Stimulated activated naive CD8-positive, alpha-beta T cell treated with anti-CD3 and anti-CD28 coated beads, Interleukin-15, Interleukin-2, amounts not matched to agents 100 ng/mL and 50 ng/mL, for 24 hours (primary cell): ENCODE results near the gene KRTAP6-2.

ENCODE experiments used
- H3K27ac Mint-ChIP-seq: one replicate; pipeline ENCODE4 v1.8.0; 2021; ENCODE audit warnings: mild to moderate bottlenecking, mixed read lengths
- H3K27me3 Mint-ChIP-seq: one replicate; pipeline ENCODE4 v1.8.0; 2021; ENCODE audit warnings: mixed read lengths
- H3K36me3 Mint-ChIP-seq: one replicate; pipeline ENCODE4 v1.8.0; 2021; ENCODE audit warnings: low read depth, mixed read lengths
- H3K4me1 Mint-ChIP-seq: one replicate; pipeline ENCODE4 v1.8.0; 2021; ENCODE audit warnings: low read depth, mixed read lengths
- H3K4me3 Mint-ChIP-seq: one replicate; pipeline ENCODE4 v1.8.0; 2021; ENCODE audit warnings: mild to moderate bottlenecking, mixed read lengths
- H3K9me3 Mint-ChIP-seq: one replicate; pipeline ENCODE4 v1.8.0; 2021; ENCODE audit warnings: mixed read lengths

KRTAP6-2 gene

GRCh38 chr21:30598802-30599201 lies at the start of gene KRTAP6-2:
Gene KRTAP6-2, minus strand, starts transcription at chr21:30598902. Its CDS starts 28 bp downstream, at chr21:30598874.
- no peaks in the 10 kb centered on the region for H3K9me3 Mint-ChIP-seq

GRCh38 chr21:30646904-30647414 lies 48.3 kb upstream of the KRTAP6-2 start:
- no peak overlapping the region for H3K27ac Mint-ChIP-seq
- H3K36me3 Mint-ChIP-seq: no peaks in the 10 kb centered on the region
- no peaks in the 10 kb centered on the region for H3K4me1 Mint-ChIP-seq
- H3K4me3 Mint-ChIP-seq: no peak overlapping the region
- peaks cover 3% of the 10 kb centered on the region for H3K27me3 Mint-ChIP-seq
- H3K9me3 Mint-ChIP-seq: peaks cover 11% of the 10 kb centered on the region

More at GRCh38 chr21:30598802-30599201, at the start of gene KRTAP6-2:
- Mint-ChIP-seq H3K4me1 (no peaks in the 10 kb centered on the region), H3K4me3 (no peak within 1 kb of the TSS), H3K27me3 (no peaks in the 10 kb centered on the region), H3K36me3 (no peaks in the 10 kb centered on the region), H3K27ac (no peak within 1 kb of the TSS)

- Mint-ChIP-seq H3K27me3 (no peaks in the 10 kb centered on the region), H3K36me3 (no peaks in the 10 kb centered on the region), H3K4me1 (no peaks in the 10 kb centered on the region), H3K27ac (no peak within 1 kb of the TSS), H3K4me3 (no peak within 1 kb of the TSS), H3K9me3 (peaks cover 9% of the 10 kb centered on the region)
These were observed 43.9 kb upstream of the KRTAP6-2 start, which contains the start of gene KRTAP20-3 for GRCh38 chr21:30642564-30642963. Gene KRTAP20-3, plus strand, starts transcription at chr21:30642864.

- no peaks in the 10 kb centered on the region for H3K36me3 Mint-ChIP-seq
- H3K27me3 Mint-ChIP-seq: no peaks in the 10 kb centered on the region
- no peak overlapping the region for H3K27ac Mint-ChIP-seq
- H3K9me3 Mint-ChIP-seq: peaks cover 4% of the 10 kb centered on the region
- no peaks in the 10 kb centered on the region for H3K4me1 Mint-ChIP-seq
- no peak overlapping the region for H3K4me3 Mint-ChIP-seq
These were observed 40.0 kb upstream of the KRTAP6-2 start for GRCh38 chr21:30638686-30639085.

GRCh38 chr21:30634906-30635305 lies 36.2 kb upstream of the KRTAP6-2 start, which contains the start of gene KRTAP20-2:
Gene KRTAP20-2, plus strand, starts transcription at chr21:30635206. Its CDS starts 58 bp downstream, at chr21:30635264.
- no peak within 1 kb of the TSS for H3K4me3 Mint-ChIP-seq
- no peaks in the 10 kb centered on the region for H3K9me3 Mint-ChIP-seq
- H3K4me1 Mint-ChIP-seq: no peaks in the 10 kb centered on the region
- no peaks in the 10 kb centered on the region for H3K36me3 Mint-ChIP-seq
- H3K27me3 Mint-ChIP-seq: no peaks in the 10 kb centered on the region
- H3K27ac Mint-ChIP-seq: no peak within 1 kb of the TSS

GRCh38 chr21:30629200-30629599 lies 30.5 kb upstream of the KRTAP6-2 start:
- H3K27ac Mint-ChIP-seq: no peak overlapping the region
- H3K36me3 Mint-ChIP-seq: no peaks in the 10 kb centered on the region
- H3K4me1 Mint-ChIP-seq: no peaks in the 10 kb centered on the region
- no peak overlapping the region for H3K4me3 Mint-ChIP-seq
- H3K9me3 Mint-ChIP-seq: peaks cover 6% of the 10 kb centered on the region
- no peaks in the 10 kb centered on the region for H3K27me3 Mint-ChIP-seq

GRCh38 chr21:30628109-30628508 lies 29.4 kb upstream of the KRTAP6-2 start:
- no peaks in the 10 kb centered on the region for H3K36me3 Mint-ChIP-seq
- H3K9me3 Mint-ChIP-seq: peaks cover 6% of the 10 kb centered on the region

GRCh38 chr21:30625449-30626165 lies 26.9 kb upstream of the KRTAP6-2 start:
- no peak overlapping the region for H3K27ac Mint-ChIP-seq
- H3K9me3 Mint-ChIP-seq: peaks cover 6% of the 10 kb centered on the region
- no peaks in the 10 kb centered on the region for H3K36me3 Mint-ChIP-seq
- H3K4me1 Mint-ChIP-seq: no peaks in the 10 kb centered on the region
- H3K27me3 Mint-ChIP-seq: no peaks in the 10 kb centered on the region
- no peak overlapping the region for H3K4me3 Mint-ChIP-seq

More at GRCh38 chr21:30628109-30628508, 29.4 kb upstream of the KRTAP6-2 start:
- Mint-ChIP-seq H3K27me3 (no peaks in the 10 kb centered on the region), H3K4me3 (no peak overlapping the region), H3K4me1 (no peaks in the 10 kb centered on the region), H3K27ac (no peak overlapping the region)

GRCh38 chr21:30623362-30623761 lies 24.7 kb upstream of the KRTAP6-2 start:
- H3K4me3 Mint-ChIP-seq: no peak overlapping the region
- H3K27me3 Mint-ChIP-seq: no peaks in the 10 kb centered on the region
- no peak overlapping the region for H3K27ac Mint-ChIP-seq

GRCh38 chr21:30620522-30620921 lies 21.8 kb upstream of the KRTAP6-2 start, which contains the start of gene KRTAP20-4:
Gene KRTAP20-4, plus strand, starts transcription at chr21:30620627.
- no peaks in the 10 kb centered on the region for H3K4me1 Mint-ChIP-seq
- H3K9me3 Mint-ChIP-seq: peaks cover 6% of the 10 kb centered on the region
- H3K36me3 Mint-ChIP-seq: no peaks in the 10 kb centered on the region
- H3K4me3 Mint-ChIP-seq: no peak within 1 kb of the TSS
- no peaks in the 10 kb centered on the region for H3K27me3 Mint-ChIP-seq
- H3K27ac Mint-ChIP-seq: no peak within 1 kb of the TSS

More at GRCh38 chr21:30623362-30623761, 24.7 kb upstream of the KRTAP6-2 start:
- Mint-ChIP-seq H3K9me3 (peaks cover 6% of the 10 kb centered on the region), H3K4me1 (no peaks in the 10 kb centered on the region), H3K36me3 (no peaks in the 10 kb centered on the region)

- Mint-ChIP-seq H3K27ac (no peak overlapping the region), H3K4me3 (no peak overlapping the region), H3K27me3 (no peaks in the 10 kb centered on the region), H3K9me3 (peaks cover 5% of the 10 kb centered on the region), H3K4me1 (no peaks in the 10 kb centered on the region), H3K36me3 (no peaks in the 10 kb centered on the region)
These were observed 21.4 kb upstream of the KRTAP6-2 start for GRCh38 chr21:30620080-30620479.

GRCh38 chr21:30616125-30616524 lies 17.4 kb upstream of the KRTAP6-2 start, which contains the start of gene KRTAP20-1:
Gene KRTAP20-1, plus strand, starts transcription at chr21:30616425. Its CDS starts 30 bp downstream, at chr21:30616455.
- Mint-ChIP-seq H3K4me1 (no peaks in the 10 kb centered on the region), H3K27me3 (no peaks in the 10 kb centered on the region), H3K27ac (no peak within 1 kb of the TSS), H3K36me3 (no peaks in the 10 kb centered on the region), H3K4me3 (no peak within 1 kb of the TSS), H3K9me3 (peaks cover under 1% of the 10 kb centered on the region)

- no peaks in the 10 kb centered on the region for H3K4me1 Mint-ChIP-seq
- H3K27me3 Mint-ChIP-seq: no peaks in the 10 kb centered on the region
- no peak overlapping the region for H3K4me3 Mint-ChIP-seq
- H3K9me3 Mint-ChIP-seq: peaks cover 5% of the 10 kb centered on the region
- H3K36me3 Mint-ChIP-seq: no peaks in the 10 kb centered on the region
- H3K27ac Mint-ChIP-seq: no peak overlapping the region
These were observed 16.5 kb upstream of the KRTAP6-2 start for GRCh38 chr21:30615199-30615598.

- peaks cover 5% of the 10 kb centered on the region for H3K9me3 Mint-ChIP-seq
- no peaks in the 10 kb centered on the region for H3K36me3 Mint-ChIP-seq
- H3K4me3 Mint-ChIP-seq: no peak within 1 kb of the TSS
- H3K4me1 Mint-ChIP-seq: no peaks in the 10 kb centered on the region
- no peak within 1 kb of the TSS for H3K27ac Mint-ChIP-seq
- H3K27me3 Mint-ChIP-seq: no peaks in the 10 kb centered on the region
These were observed 15.1 kb upstream of the KRTAP6-2 start, which contains the start of gene KRTAP6-1 for GRCh38 chr21:30613836-30614235. Gene KRTAP6-1, minus strand, starts transcription at chr21:30613930. Its CDS starts 26 bp downstream, at chr21:30613904.

- Mint-ChIP-seq H3K27ac (no peak overlapping the region), H3K36me3 (no peaks in the 10 kb centered on the region), H3K9me3 (peaks cover 5% of the 10 kb centered on the region), H3K4me1 (no peaks in the 10 kb centered on the region), H3K4me3 (no peak overlapping the region), H3K27me3 (no peaks in the 10 kb centered on the region)
These were observed 13.4 kb upstream of the KRTAP6-2 start for GRCh38 chr21:30612132-30612531.
